ENCODE measurements around the gene KIAA0513. TPM values are rescaled to one million over a fixed set of nuclear protein-coding genes. Genes with fewer than 3 reads are reported as not detected.

KIAA0513 gene
- total RNA-seq, 2 experiments from 2014 or later: 9.0 to 10.9 TPM

DNA sequence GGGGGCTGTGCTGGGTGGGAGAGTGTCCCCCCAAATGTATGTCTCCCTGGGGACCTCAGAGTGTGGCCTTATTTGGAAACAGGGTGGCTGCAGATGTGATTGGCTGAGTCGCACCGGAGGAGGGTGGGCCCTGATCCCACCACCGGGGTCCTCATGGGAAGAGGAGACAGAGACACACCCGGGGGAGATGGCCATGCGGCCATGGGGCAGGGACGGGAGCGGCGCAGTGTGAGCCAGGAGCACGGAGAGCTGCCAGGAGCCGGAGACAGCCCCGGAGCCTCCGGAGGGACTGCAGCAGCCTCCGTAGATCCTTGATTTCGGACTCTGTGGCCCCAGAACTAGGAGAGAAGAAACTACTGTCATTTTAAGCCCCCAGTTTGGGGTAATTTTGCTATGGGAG, 86.3 kb downstream of the KIAA0513 start:
- H3K36me3 ChIP-seq (ENCODE audit: insufficient read depth, low read length): no peaks in the 10 kb centered on the region
- intact Hi-C loops (cut with DNase I, micrococcal nuclease): no loop called here
- TF ChIP-seq, protein P1, sequence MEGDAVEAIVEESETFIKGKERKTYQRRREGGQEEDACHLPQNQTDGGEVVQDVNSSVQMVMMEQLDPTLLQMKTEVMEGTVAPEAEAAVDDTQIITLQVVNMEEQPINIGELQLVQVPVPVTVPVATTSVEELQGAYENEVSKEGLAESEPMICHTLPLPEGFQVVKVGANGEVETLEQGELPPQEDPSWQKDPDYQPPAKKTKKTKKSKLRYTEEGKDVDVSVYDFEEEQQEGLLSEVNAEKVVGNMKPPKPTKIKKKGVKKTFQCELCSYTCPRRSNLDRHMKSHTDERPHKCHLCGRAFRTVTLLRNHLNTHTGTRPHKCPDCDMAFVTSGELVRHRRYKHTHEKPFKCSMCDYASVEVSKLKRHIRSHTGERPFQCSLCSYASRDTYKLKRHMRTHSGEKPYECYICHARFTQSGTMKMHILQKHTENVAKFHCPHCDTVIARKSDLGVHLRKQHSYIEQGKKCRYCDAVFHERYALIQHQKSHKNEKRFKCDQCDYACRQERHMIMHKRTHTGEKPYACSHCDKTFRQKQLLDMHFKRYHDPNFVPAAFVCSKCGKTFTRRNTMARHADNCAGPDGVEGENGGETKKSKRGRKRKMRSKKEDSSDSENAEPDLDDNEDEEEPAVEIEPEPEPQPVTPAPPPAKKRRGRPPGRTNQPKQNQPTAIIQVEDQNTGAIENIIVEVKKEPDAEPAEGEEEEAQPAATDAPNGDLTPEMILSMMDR (IDR thresholded peaks at IDR 0.05): no peak
- H3K4me1 ChIP-seq (ENCODE audit: insufficient read depth, low read length): peaks cover 8% of the 10 kb centered on the region
- no peak overlapping the region for H3K4me3 ChIP-seq (ENCODE audit: low read length)
- no peak overlapping the region for H3K27ac ChIP-seq (ENCODE audit: low read depth in 1 of 2, low read length in 2 of 2)
- CTCF ChIA-PET: no interaction called here
- H3K9me3 Mint-ChIP-seq: no peaks in the 10 kb centered on the region
- no peaks in the 10 kb centered on the region for H3K27me3 Mint-ChIP-seq
- no peak overlapping the region for H3K4me3 Mint-ChIP-seq
- peaks cover 9% of the 10 kb centered on the region for H3K4me1 Mint-ChIP-seq (ENCODE audit: low read depth)
- H3K27me3 ChIP-seq (ENCODE audit: control insufficient read depth in 1 of 2, insufficient read depth in 2 of 2, low read length in 2 of 2): no peaks in the 10 kb centered on the region
- no peak overlapping the region for H3K27ac Mint-ChIP-seq
- ATAC-seq (ENCODE audit: poor library complexity) (no peak), DNase-seq (no peak)
- POLR2A ChIA-PET: no interaction called here
- H3K36me3 Mint-ChIP-seq (ENCODE audit: low read depth): no peaks in the 10 kb centered on the region
- peaks cover 0 to 4% of the 10 kb centered on the region in 2 experiments for H3K9me3 ChIP-seq (ENCODE audit: control insufficient read depth in 1 of 2, insufficient read depth in 1 of 2, low read length in 2 of 2)

DNA sequence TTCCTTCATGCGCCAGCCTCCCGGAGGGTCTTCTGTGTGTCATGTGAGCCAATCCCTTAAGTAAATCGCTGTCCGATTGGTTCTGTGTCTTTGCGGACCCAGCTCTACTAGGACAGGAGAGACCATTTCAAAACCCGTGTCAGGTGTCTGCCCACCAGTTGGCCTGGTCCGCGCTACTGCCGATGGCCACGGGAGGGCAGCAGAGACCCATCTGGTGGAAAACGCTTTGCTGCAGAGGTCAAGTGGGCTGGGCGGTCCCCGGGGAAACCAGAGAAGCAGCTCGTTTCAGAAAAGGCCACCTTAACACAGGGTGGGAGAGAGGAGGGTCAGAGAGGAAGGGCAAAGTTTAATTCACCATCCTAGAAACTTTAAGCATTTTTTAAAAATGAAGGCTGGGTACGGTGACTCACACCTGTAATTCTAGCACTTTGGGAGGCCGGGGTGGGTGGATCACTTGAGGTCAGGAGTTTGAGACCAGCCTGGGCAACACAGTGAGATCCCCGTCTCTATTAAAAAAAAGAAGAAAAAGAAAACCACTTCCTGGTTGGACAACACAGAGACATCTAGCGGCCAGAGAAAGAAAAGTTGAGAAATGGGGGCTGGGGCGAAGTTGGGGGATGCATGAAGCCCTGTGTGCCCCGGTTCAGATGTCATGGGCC, 87.4 kb downstream of the KIAA0513 start:
- H3K27ac Mint-ChIP-seq: peak overlapping the region; percentile 24
- intact Hi-C loops (cut with DNase I, micrococcal nuclease): no loop called here
- TF ChIP-seq, protein P1 (IDR thresholded peaks at IDR 0.05): peak; percentile 89

DNA sequence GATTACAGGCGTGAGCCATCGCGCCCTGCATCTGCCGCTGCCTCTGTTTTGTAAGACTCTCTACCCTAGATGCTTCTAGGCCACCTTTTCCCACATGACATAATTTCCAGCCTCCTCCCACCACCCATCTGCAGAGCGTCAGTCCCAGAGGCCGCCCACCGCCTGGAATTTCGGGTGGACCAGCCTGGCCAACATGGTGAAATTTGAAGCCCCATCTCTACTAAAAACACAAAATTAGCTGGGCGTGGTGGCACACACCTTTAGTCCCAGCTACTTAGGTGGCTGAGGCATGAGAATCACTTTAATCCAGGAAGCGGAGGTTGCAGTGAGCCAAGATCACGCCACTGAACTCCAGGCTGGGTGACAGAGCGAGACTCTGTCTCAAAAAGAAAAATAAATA, 89.8 kb downstream of the KIAA0513 start:
- ChIA-PET CTCF (no interaction called here), POLR2A (no interaction called here)
- Histone ChIP-seq H3K36me3 (ENCODE audit: insufficient read depth, low read length) (no peaks in the 10 kb centered on the region), H3K27me3 (ENCODE audit: control insufficient read depth in 1 of 2, insufficient read depth in 2 of 2, low read length in 2 of 2) (no peaks in the 10 kb centered on the region), H3K4me3 (ENCODE audit: low read length) (no peak overlapping the region), H3K27ac (ENCODE audit: low read depth in 1 of 2, low read length in 2 of 2) (no peak overlapping the region), H3K9me3 (ENCODE audit: control insufficient read depth in 1 of 2, insufficient read depth in 1 of 2, low read length in 2 of 2) (peaks cover 0 to 4% of the 10 kb centered on the region in 2 experiments), H3K4me1 (ENCODE audit: insufficient read depth, low read length) (peaks cover 8% of the 10 kb centered on the region)
- Mint-ChIP-seq H3K9me3 (no peaks in the 10 kb centered on the region), H3K4me3 (no peak overlapping the region), H3K27me3 (no peaks in the 10 kb centered on the region), H3K36me3 (ENCODE audit: low read depth) (no peaks in the 10 kb centered on the region), H3K27ac (no peak overlapping the region), H3K4me1 (ENCODE audit: low read depth) (peaks cover 9% of the 10 kb centered on the region)
- TF ChIP-seq, protein P1 (IDR thresholded peaks at IDR 0.05): no peak
- DNase-seq (no peak), ATAC-seq (ENCODE audit: poor library complexity) (no peak)
- intact Hi-C loops (cut with DNase I, micrococcal nuclease): no loop called here

More for the DNA sequence above, 87.4 kb downstream of the KIAA0513 start:
- no peaks in the 10 kb centered on the region for H3K36me3 ChIP-seq (ENCODE audit: insufficient read depth, low read length)
- peak overlapping the region; percentile 66 for H3K4me3 Mint-ChIP-seq
- no peaks in the 10 kb centered on the region for H3K27me3 ChIP-seq (ENCODE audit: control insufficient read depth in 1 of 2, insufficient read depth in 2 of 2, low read length in 2 of 2)
- no peaks in the 10 kb centered on the region for H3K27me3 Mint-ChIP-seq
- no peaks in the 10 kb centered on the region for H3K36me3 Mint-ChIP-seq (ENCODE audit: low read depth)
- peak; percentile 57 to 83 (median 74) for DNase-seq
- H3K9me3 Mint-ChIP-seq: no peaks in the 10 kb centered on the region
- H3K9me3 ChIP-seq (ENCODE audit: control insufficient read depth in 1 of 2, insufficient read depth in 1 of 2, low read length in 2 of 2): peaks cover 0 to 4% of the 10 kb centered on the region in 2 experiments
- H3K4me1 Mint-ChIP-seq (ENCODE audit: low read depth): peaks cover 9% of the 10 kb centered on the region
- ChIA-PET CTCF (interaction anchor here (1.0 to 1.4 kb wide), 4 partner anchors 9 to 103 kb away, joined by 3 to 5 read pairs (median 3); partner anchors contain the start of gene KIAA0513), POLR2A (interaction anchor here (1.2 kb wide), 1 partner anchor 10 kb away, joined by 4 read pairs; no protein-coding TSS in a partner anchor)
- H3K4me1 ChIP-seq (ENCODE audit: insufficient read depth, low read length): peaks cover 8% of the 10 kb centered on the region
- H3K4me3 ChIP-seq (ENCODE audit: low read length): peak overlapping the region; percentile 35
- H3K27ac ChIP-seq (ENCODE audit: low read depth in 1 of 2, low read length in 2 of 2): no peak overlapping the region
- ATAC-seq (ENCODE audit: poor library complexity): peak; percentile 92

Measured in CD4-positive, alpha-beta T cell (primary cell).